ENCODE data around the gene VPS33A. TPM values are rescaled to one million over a fixed set of nuclear protein-coding genes. Genes with fewer than 3 reads are reported as not detected.

VPS33A gene
- total RNA-seq, 1 donor from 2014 or later = 34.3 TPM

GRCh38 chr12:122199484-122200355, 66.6 kb downstream of the VPS33A start:
- no peak overlapping the region for H3K4me3 Mint-ChIP-seq (ENCODE audit: unreplicated experiment)
- no peak overlapping the region for H3K27ac Mint-ChIP-seq (ENCODE audit: unreplicated experiment)
- Histone ChIP-seq H4K20me1 (ENCODE audit: insufficient read depth, low read length) (peaks cover 2% of the 10 kb centered on the region), H3K4me3 (ENCODE audit: insufficient read depth, low read depth, low read length) (no peak overlapping the region), H3K36me3 (ENCODE audit: insufficient read depth, low read length) (no peaks in the 10 kb centered on the region), H3K4me2 (ENCODE audit: low read length) (no peak overlapping the region), H3K27me3 (ENCODE audit: insufficient read depth, low read length) (peaks cover 10% of the 10 kb centered on the region), H3K4me1 (ENCODE audit: insufficient read depth, low read length) (peaks cover 6% of the 10 kb centered on the region), H3K9me3 (ENCODE audit: insufficient read depth, low read depth, low read length) (no peaks in the 10 kb centered on the region), H3K79me2 (ENCODE audit: insufficient read depth, low read length) (no peaks in the 10 kb centered on the region), H2AFZ (ENCODE audit: low read depth, low read length) (no peak overlapping the region), H3K27ac (ENCODE audit: low read depth, low read length) (no peak overlapping the region), H3K9ac (ENCODE audit: low read length) (no peak overlapping the region)
- H3K9me3 Mint-ChIP-seq (ENCODE audit: unreplicated experiment) = peaks cover 10% of the 10 kb centered on the region
- H3K27me3 Mint-ChIP-seq (ENCODE audit: low read depth, unreplicated experiment) = peaks cover 18% of the 10 kb centered on the region
- DNase-seq (ENCODE audit: low read depth) = no peak
- peaks cover 7% of the 10 kb centered on the region for H3K36me3 Mint-ChIP-seq (ENCODE audit: low read depth, unreplicated experiment)
- TF ChIP-seq CTCF (IDR thresholded peaks at IDR 0.05; ENCODE audit: insufficient read depth, low read depth, low read length) (no peak), EZH2 (IDR thresholded peaks at IDR 0.05; ENCODE audit: insufficient read depth, low read length) (no peak)
- no peak for FAIRE-seq
- peaks cover 3% of the 10 kb centered on the region for H3K4me1 Mint-ChIP-seq (ENCODE audit: low read depth, unreplicated experiment)

GRCh38 chr12:122197612-122197966, 68.7 kb downstream of the VPS33A start:
- H3K36me3 Mint-ChIP-seq (ENCODE audit: low read depth, unreplicated experiment) = peaks cover 7% of the 10 kb centered on the region
- FAIRE-seq = no peak
- H3K9me3 ChIP-seq (ENCODE audit: insufficient read depth, low read depth, low read length) = no peaks in the 10 kb centered on the region
- no peak overlapping the region for H3K4me3 ChIP-seq (ENCODE audit: insufficient read depth, low read depth, low read length)
- TF ChIP-seq EZH2 (IDR thresholded peaks at IDR 0.05; ENCODE audit: insufficient read depth, low read length) (no peak), CTCF (IDR thresholded peaks at IDR 0.05; ENCODE audit: insufficient read depth, low read depth, low read length) (no peak)
- H3K9me3 Mint-ChIP-seq (ENCODE audit: unreplicated experiment) = peaks cover 10% of the 10 kb centered on the region
- no peak overlapping the region for H2AFZ ChIP-seq (ENCODE audit: low read depth, low read length)
- H3K27ac Mint-ChIP-seq (ENCODE audit: unreplicated experiment) = no peak overlapping the region
- no peaks in the 10 kb centered on the region for H4K20me1 ChIP-seq (ENCODE audit: insufficient read depth, low read length)
- no peak overlapping the region for H3K9ac ChIP-seq (ENCODE audit: low read length)
- no peak overlapping the region for H3K4me2 ChIP-seq (ENCODE audit: low read length)
- peak; percentile 10 for DNase-seq (ENCODE audit: low read depth)
- no peak overlapping the region for H3K27ac ChIP-seq (ENCODE audit: low read depth, low read length)
- H3K27me3 Mint-ChIP-seq (ENCODE audit: low read depth, unreplicated experiment) = peaks cover 11% of the 10 kb centered on the region
- no peaks in the 10 kb centered on the region for H3K4me1 ChIP-seq (ENCODE audit: insufficient read depth, low read length)
- peaks cover 3% of the 10 kb centered on the region for H3K4me1 Mint-ChIP-seq (ENCODE audit: low read depth, unreplicated experiment)
- H3K79me2 ChIP-seq (ENCODE audit: insufficient read depth, low read length) = no peaks in the 10 kb centered on the region
- no peaks in the 10 kb centered on the region for H3K36me3 ChIP-seq (ENCODE audit: insufficient read depth, low read length)
- H3K27me3 ChIP-seq (ENCODE audit: insufficient read depth, low read length) = peaks cover 3% of the 10 kb centered on the region
- no peak overlapping the region for H3K4me3 Mint-ChIP-seq (ENCODE audit: unreplicated experiment)

GRCh38 chr12:122195405-122195804, 70.9 kb downstream of the VPS33A start:
- DNase-seq (ENCODE audit: low read depth) (no peak), FAIRE-seq (no peak)
- Mint-ChIP-seq H3K4me3 (ENCODE audit: unreplicated experiment) (no peak overlapping the region), H3K4me1 (ENCODE audit: low read depth, unreplicated experiment) (peaks cover 3% of the 10 kb centered on the region), H3K27ac (ENCODE audit: unreplicated experiment) (no peak overlapping the region), H3K27me3 (ENCODE audit: low read depth, unreplicated experiment) (peaks cover 8% of the 10 kb centered on the region), H3K9me3 (ENCODE audit: unreplicated experiment) (peaks cover 7% of the 10 kb centered on the region), H3K36me3 (ENCODE audit: low read depth, unreplicated experiment) (peaks cover 7% of the 10 kb centered on the region)
- Histone ChIP-seq H3K27ac (ENCODE audit: low read depth, low read length) (no peak overlapping the region), H4K20me1 (ENCODE audit: insufficient read depth, low read length) (no peaks in the 10 kb centered on the region), H3K4me2 (ENCODE audit: low read length) (no peak overlapping the region), H3K36me3 (ENCODE audit: insufficient read depth, low read length) (no peaks in the 10 kb centered on the region), H2AFZ (ENCODE audit: low read depth, low read length) (no peak overlapping the region), H3K79me2 (ENCODE audit: insufficient read depth, low read length) (no peaks in the 10 kb centered on the region), H3K4me3 (ENCODE audit: insufficient read depth, low read depth, low read length) (no peak overlapping the region), H3K4me1 (ENCODE audit: insufficient read depth, low read length) (no peaks in the 10 kb centered on the region), H3K27me3 (ENCODE audit: insufficient read depth, low read length) (peaks cover 5% of the 10 kb centered on the region), H3K9me3 (ENCODE audit: insufficient read depth, low read depth, low read length) (no peaks in the 10 kb centered on the region), H3K9ac (ENCODE audit: low read length) (no peak overlapping the region)
- TF ChIP-seq CTCF (IDR thresholded peaks at IDR 0.05; ENCODE audit: insufficient read depth, low read depth, low read length) (no peak), EZH2 (IDR thresholded peaks at IDR 0.05; ENCODE audit: insufficient read depth, low read length) (no peak)

Measured in astrocyte (in vitro differentiated cells and primary cell).